Kidney tubule cell (primary cell): Measurements from ENCODE around the gene PRR13.
A peak's percentile ranks its signal among the peaks of the same experiment; 100 is the strongest.
"Not testable (repeated sequence)": the region's sequence is repeated elsewhere in the genome, so short reads cannot be mapped to it uniquely, and the experiment has no call there.

Source experiments
- DNase-seq: peaks from one replicate; pipeline ENCODE4 v3.0.0-alpha.2; 2018; ENCODE audit warnings: low spot score

PRR13 gene

DNA sequence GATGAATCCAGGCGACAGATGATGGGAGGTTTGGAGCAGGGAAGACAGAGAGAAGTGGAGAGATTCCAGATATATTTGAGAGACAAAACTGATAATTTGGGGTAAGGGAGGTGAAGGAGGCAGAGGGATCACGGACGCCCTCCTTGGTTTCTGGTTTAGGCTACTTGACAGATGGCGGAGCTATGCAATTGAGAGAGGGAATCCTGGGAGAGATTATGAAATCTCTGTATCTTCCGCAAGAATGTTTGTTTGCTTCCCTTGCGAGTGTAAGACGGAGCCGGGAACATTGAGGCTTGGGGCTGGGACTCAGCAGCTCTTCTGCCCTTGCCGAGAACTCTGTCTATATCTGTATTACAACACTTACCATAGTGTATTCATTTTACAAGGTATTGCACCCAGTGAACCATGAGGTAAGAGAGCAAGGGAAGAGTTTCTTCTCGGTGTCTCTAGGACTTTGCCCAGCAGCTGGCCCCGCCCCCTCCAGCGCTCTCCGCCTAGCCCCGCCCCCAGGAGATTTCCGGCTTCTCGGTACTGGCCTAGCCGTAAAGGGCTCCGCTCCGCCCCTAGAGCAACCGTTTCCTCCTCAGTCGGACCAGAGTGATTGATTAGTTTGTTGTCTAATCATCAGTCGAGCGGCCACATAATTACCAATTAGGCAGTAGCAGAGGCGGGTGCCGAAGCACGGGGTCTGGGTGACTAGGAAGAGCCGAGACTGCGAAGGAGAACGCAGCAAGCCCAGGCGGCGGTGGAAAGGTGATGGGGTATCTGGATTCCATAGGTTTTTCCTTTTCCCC, at the start of gene PRR13:
Gene PRR13, plus strand, starts transcription at position 695 of the 794 bp plus-strand sequence. CDS start 981 bp downstream, outside the sequence.
- peak; percentile 100 for DNase-seq

GRCh38 chr12:53399896-53400295, 41.6 kb upstream of the PRR13 start:
- no peak for DNase-seq

DNA sequence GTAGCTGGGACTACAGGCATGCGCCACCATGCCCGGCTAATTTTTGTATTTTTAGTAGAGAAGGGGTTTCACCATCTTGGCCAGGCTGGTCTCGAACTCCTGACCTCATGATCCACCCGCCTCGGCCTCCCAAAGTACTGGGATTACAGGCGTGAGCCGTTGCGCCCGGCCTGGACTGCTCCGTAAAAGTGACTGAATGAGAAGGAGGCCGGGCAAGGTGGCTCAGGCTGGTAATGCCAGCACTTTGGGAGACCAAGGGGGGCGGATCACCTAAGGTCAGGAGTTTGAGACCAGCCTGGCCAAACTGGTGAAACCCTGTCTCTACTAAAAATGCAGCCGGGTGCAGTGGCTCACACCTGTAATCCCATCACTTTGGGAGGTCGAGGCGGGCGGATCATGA, 39.2 kb upstream of the PRR13 start:
- DNase-seq = not testable (repeated sequence)

GRCh38 chr12:53402871-53403270, 38.7 kb upstream of the PRR13 start:
- peak; percentile 46 for DNase-seq

DNA sequence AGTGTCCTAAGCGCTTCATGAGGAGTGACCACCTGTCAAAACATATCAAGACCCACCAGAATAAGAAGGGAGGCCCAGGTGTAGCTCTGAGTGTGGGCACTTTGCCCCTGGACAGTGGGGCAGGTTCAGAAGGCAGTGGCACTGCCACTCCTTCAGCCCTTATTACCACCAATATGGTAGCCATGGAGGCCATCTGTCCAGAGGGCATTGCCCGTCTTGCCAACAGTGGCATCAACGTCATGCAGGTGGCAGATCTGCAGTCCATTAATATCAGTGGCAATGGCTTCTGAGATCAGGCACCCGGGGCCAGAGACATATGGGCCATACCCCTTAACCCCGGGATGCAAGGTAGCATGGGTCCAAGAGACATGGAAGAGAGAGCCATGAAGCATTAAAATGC, 30.6 kb upstream of the PRR13 start:
- no peak for DNase-seq

- no peak for DNase-seq
These were observed 27.9 kb upstream of the PRR13 start for GRCh38 chr12:53413485-53414204.

GRCh38 chr12:53414756-53415417, 26.6 kb upstream of the PRR13 start:
- no peak for DNase-seq

- DNase-seq = not testable (repeated sequence)
These were observed 25.7 kb upstream of the PRR13 start for GRCh38 chr12:53415752-53416389.

- DNase-seq = peak; percentile 56
These were observed 24.2 kb upstream of the PRR13 start for GRCh38 chr12:53417291-53417816.

- peak; percentile 60 for DNase-seq
These were observed 23.3 kb upstream of the PRR13 start for GRCh38 chr12:53418221-53418620.

GRCh38 chr12:53419756-53420155, 21.8 kb upstream of the PRR13 start:
- no peak for DNase-seq

- DNase-seq = not testable (repeated sequence)
These were observed 19.3 kb upstream of the PRR13 start for GRCh38 chr12:53422247-53422646.

- DNase-seq = no peak
These were observed 17.9 kb upstream of the PRR13 start, which contains the start of gene AMHR2 for GRCh38 chr12:53423597-53423996. Gene AMHR2 (plus strand): TSS chr12:53423855. CDS start chr12:53423935, 80 bp downstream.

DNA sequence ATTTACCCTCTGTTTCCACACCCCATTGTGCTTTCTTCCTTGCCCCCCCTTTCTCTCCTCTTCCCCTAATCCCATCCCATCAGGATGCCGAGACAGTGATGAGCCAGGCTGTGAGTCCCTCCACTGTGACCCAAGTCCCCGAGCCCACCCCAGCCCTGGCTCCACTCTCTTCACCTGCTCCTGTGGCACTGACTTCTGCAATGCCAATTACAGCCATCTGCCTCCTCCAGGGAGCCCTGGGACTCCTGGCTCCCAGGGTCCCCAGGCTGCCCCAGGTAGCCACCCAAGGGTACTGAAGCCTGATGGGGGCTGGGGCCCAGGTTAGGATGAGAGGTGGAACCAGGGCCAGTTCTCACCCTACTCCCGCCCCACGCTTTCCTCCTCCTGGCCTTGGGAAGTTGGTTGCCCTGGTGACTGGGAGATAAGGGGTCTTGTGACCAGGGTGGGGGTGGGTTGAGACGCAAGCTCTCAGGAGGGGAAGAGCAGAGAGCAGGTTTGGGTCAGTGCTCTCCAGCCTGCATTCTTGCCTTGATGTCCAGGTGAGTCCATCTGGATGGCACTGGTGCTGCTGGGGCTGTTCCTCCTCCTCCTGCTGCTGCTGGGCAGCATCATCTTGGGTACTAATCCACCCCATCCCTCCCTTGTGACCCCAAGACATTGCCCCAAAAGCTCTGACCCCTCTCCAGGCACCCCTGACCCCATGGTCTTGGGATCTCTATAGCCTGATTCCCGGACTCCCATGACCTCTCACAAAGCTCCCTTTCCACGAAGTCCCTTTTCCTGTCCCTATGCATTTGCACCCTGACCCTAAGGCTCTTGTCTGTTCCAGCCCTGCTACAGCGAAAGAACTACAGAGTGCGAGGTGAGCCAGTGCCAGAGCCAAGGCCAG, 16.7 kb upstream of the PRR13 start:
- DNase-seq = no peak

DNA sequence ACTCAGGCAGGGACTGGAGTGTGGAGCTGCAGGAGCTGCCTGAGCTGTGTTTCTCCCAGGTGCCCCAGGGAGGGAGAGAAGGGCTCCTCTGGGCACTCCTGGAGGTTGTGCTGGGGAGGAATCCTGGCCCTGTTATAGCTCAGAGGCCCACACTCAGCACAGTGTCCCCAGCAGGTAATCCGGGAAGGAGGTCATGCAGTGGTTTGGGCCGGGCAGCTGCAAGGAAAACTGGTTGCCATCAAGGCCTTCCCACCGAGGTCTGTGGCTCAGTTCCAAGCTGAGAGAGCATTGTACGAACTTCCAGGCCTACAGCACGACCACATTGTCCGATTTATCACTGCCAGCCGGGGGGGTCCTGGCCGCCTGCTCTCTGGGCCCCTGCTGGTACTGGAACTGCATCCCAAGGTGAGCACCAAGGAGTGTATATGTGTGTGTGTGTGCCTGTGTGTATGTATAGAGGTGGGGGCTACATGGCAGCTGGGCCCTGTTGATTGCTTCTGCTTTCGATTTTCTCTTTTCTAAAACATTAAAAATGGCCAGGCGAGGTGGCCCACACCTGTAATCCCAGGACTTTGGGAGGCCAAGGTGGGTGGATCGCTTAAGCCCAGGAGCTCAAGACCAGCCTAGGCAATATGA, 15.9 kb upstream of the PRR13 start:
- DNase-seq = no peak

GRCh38 chr12:53427905-53428594, 13.5 kb upstream of the PRR13 start:
- peak; percentile 98 for DNase-seq

- DNase-seq = no peak
These were observed 12.8 kb upstream of the PRR13 start for GRCh38 chr12:53428741-53429140.

- DNase-seq = no peak
These were observed 11.4 kb upstream of the PRR13 start for GRCh38 chr12:53430116-53430515.

DNA sequence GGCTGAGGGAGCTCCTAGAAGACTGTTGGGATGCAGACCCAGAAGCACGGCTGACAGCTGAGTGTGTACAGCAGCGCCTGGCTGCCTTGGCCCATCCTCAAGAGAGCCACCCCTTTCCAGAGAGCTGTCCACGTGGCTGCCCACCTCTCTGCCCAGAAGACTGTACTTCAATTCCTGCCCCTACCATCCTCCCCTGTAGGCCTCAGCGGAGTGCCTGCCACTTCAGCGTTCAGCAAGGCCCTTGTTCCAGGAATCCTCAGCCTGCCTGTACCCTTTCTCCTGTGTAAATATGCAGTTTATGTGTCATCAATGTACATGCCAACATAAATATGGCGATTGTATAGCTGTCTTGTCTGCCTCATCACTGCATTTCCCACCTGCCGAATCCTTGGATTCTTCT, 10.3 kb upstream of the PRR13 start:
- no peak for DNase-seq

- DNase-seq = not testable (repeated sequence)
These were observed 6.2 kb upstream of the PRR13 start for GRCh38 chr12:53435326-53435725.
